ENCODE results near the gene TRMU.

Gene TRMU

GRCh38 chr22:46326066-46326680, 9.3 kb upstream of the TRMU start:
- no peak for DNase-seq (ENCODE audit: low read depth)
- TF ChIP-seq CTCF (IDR thresholded peaks at IDR 0.05; ENCODE audit: control insufficient read depth, insufficient read depth, low read depth, low read length, missing control alignments): no peak
- no peak overlapping the region for H3K4me3 ChIP-seq (ENCODE audit: control insufficient read depth, low read depth, low read length)

- DNase-seq (ENCODE audit: low read depth): no peak
- no peak for TF ChIP-seq CTCF (IDR thresholded peaks at IDR 0.05; ENCODE audit: control insufficient read depth, insufficient read depth, low read depth, low read length, missing control alignments)
- H3K4me3 ChIP-seq (ENCODE audit: control insufficient read depth, low read depth, low read length): no peak overlapping the region
Observed at GRCh38 chr22:46327691-46328465, 7.6 kb upstream of the TRMU start.

GRCh38 chr22:46328797-46329196, 6.7 kb upstream of the TRMU start:
- no peak for TF ChIP-seq CTCF (IDR thresholded peaks at IDR 0.05; ENCODE audit: control insufficient read depth, insufficient read depth, low read depth, low read length, missing control alignments)
- DNase-seq (ENCODE audit: low read depth): no peak
- no peak overlapping the region for H3K4me3 ChIP-seq (ENCODE audit: control insufficient read depth, low read depth, low read length)

- DNase-seq (ENCODE audit: low read depth): no peak
- no peak overlapping the region for H3K4me3 ChIP-seq (ENCODE audit: control insufficient read depth, low read depth, low read length)
- no peak for TF ChIP-seq CTCF (IDR thresholded peaks at IDR 0.05; ENCODE audit: control insufficient read depth, insufficient read depth, low read depth, low read length, missing control alignments)
Observed at GRCh38 chr22:46329616-46330015, 5.9 kb upstream of the TRMU start.

GRCh38 chr22:46330426-46330825, 5.1 kb upstream of the TRMU start:
- TF ChIP-seq CTCF (IDR thresholded peaks at IDR 0.05; ENCODE audit: control insufficient read depth, insufficient read depth, low read depth, low read length, missing control alignments): no peak
- H3K4me3 ChIP-seq (ENCODE audit: control insufficient read depth, low read depth, low read length): no peak overlapping the region
- DNase-seq (ENCODE audit: low read depth): no peak

DNA sequence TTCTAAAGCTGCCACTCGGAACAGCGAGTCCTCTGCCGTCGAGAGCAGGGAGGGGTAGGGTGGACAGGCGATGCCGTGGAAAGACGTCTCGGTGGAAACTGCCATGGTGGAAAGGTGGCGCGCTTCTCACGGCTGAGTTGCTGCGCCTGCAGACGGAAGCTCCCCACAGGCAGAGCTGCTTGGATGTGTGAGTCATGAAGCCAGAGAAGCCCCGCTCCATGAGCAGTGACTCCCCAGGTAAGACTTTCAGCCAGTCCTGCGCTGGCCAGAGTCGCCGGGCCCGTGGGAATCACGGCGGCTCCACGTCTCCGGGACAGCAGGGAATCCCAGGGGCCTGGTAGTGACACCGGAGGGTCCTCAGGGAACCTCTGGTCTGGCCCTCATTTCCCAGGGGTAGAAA, 4.0 kb upstream of the TRMU start:
- DNase-seq (ENCODE audit: low read depth): no peak
- TF ChIP-seq CTCF (IDR thresholded peaks at IDR 0.05; ENCODE audit: control insufficient read depth, insufficient read depth, low read depth, low read length, missing control alignments): no peak
- no peak overlapping the region for H3K4me3 ChIP-seq (ENCODE audit: control insufficient read depth, low read depth, low read length)
